Upper lobe of left lung (tissue), 6 donors: ENCODE measurements around the gene OR6J1. TPM values are rescaled to one million over a fixed set of nuclear protein-coding genes. Genes with fewer than 3 reads are reported as not detected.

ENCODE experiments used
- ATAC-seq, 2 donors: fragments of 200-7000 bp; cut with Tn5 transposase; one replicate each; pipeline ENCODE4 v1.9.1; 2022; ENCODE audit warnings: mild to moderate bottlenecking in 2 of 2, moderate library complexity in 2 of 2; ENCODE audit not compliant: low FRiP score in 2 of 2
- DNase-seq, 2 donors: peaks; one replicate each; pipeline ENCODE4 v3.0.0-alpha.2; 2019 to 2020
- H3K27ac ChIP-seq, 4 donors: fragments of 200-600 bp; sonication (generic); one replicate each; pipeline ENCODE4 v1.5.1; 2016 to 2019
- H3K27me3 ChIP-seq, 4 donors: fragments of 200-600 bp; sonication (generic); one replicate each; pipeline ENCODE4 v1.5.1; 2017 to 2019
- H3K36me3 ChIP-seq, 4 donors: fragments of 200-600 bp; sonication (generic); one replicate each; pipeline ENCODE4 v1.5.1; 2016 to 2019
- H3K4me1 ChIP-seq, 4 donors: fragments of 200-600 bp; sonication (generic); one replicate each; pipeline ENCODE4 v1.5.1; 2018 to 2019
- H3K4me3 ChIP-seq, 4 donors: fragments of 200-600 bp; sonication (generic); one replicate each; pipeline ENCODE4 v1.5.1; 2017 to 2019; ENCODE audit warnings: mild to moderate bottlenecking in 2 of 4, moderate library complexity in 1 of 4
- H3K9me3 ChIP-seq, 4 donors: fragments of 200-600 bp; sonication (generic); one replicate each; pipeline ENCODE4 v1.5.1; 2018 to 2019
- EP300 ChIP-seq, 4 donors: sonication (generic); formaldehyde crosslinking; IDR thresholded peaks; one replicate each; pipeline ENCODE4 v1.5.1; 2017; ENCODE audit warnings: antibody characterized with exemption in 4 of 4, control low read depth in 2 of 4
- POLR2A ChIP-seq, 4 donors: fragments of 450-650 bp; IDR thresholded peaks; one replicate each; pipeline ENCODE4 v1.5.1; 2016 to 2017; ENCODE audit warnings: antibody characterized with exemption in 4 of 4, mild to moderate bottlenecking in 2 of 4
- POLR2AphosphoS5 ChIP-seq, 2 donors: sonication (generic); formaldehyde crosslinking; IDR thresholded peaks; one replicate each; pipeline ENCODE4 v1.5.1; 2017; ENCODE audit warnings: antibody characterized with exemption in 2 of 2
- WGBS, 2 donors: methylation state at CpG; one replicate each; pipeline ENCODE4 v1.1.5; 2017 to 2018; 5-methylcytosine and 5-hydroxymethylcytosine counted together
- total RNA-seq, 6 donors: library from RNA; depleted of rRNA in 4 of 6; stranded (reverse); fragments of >200 nt in 4 of 6; gene quantifications; one replicate each; pipeline versions ENCODE4 v1.1.0 to v1.2.1, GENCODE V29; 2016 to 2021
- TF ChIP-seq, protein P1 (sequence below), 6 experiments: fragments of 450-650 bp in 4 of 6; fragments of 200-600 bp in 2 of 6; sonication (generic) in 2 of 6; IDR thresholded peaks; one replicate each; pipeline ENCODE4 v1.5.1; 2016 to 2019; ENCODE audit warnings: antibody characterized with exemption in 6 of 6
- donor health status: DM: no; HTN: no; CAD: no; lungs with moderate emphysema.
- donor health status: DM: no; HTN: yes; CAD: no; lungs with severe emphysema.

The OR6J1 gene
- total RNA-seq, 6 donors from 2014 or later, result 0.30 TPM; not detected in 5

DNA sequence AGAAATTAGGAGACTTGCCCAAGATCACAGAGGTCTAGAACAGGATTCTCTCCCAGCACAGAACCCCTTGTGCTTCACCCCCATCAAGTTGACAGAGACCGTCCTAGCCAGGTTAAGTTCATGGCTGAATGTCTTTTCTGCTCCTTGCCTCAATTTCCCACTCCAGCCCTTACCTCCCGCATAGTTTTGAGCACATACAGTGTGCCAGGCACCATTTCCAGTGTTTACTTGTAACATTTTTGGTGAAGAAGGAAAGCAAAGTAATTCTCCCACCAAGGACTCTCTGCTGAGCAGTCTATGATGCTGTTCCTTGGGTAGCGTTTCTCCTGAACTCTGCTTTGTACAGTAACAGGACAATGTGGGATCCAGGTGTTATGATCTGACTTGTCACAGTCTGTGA is 44.8 kb downstream of the OR6J1 start:
- Histone ChIP-seq H3K4me1 (peaks cover 13 to 20% (median 18%) of the 10 kb centered on the region in 4 donors), H3K4me3 (peak overlapping the region in 3 of 4 donors; percentile 67 to 80 (median 74)), H3K36me3 (peaks cover 16 to 29% (median 26%) of the 10 kb centered on the region in 4 donors), H3K27ac (peak overlapping the region in 3 of 4 donors; percentile 89 to 95 (median 90)), H3K27me3 (no peaks in the 10 kb centered on the region), H3K9me3 (no peaks in the 10 kb centered on the region)
- DNase-seq, result no peak
- no peak for ATAC-seq
- 76 to 80% methylated on average over 3 of the region's 3 CpGs for WGBS, 2 donors
- no peak for TF ChIP-seq POLR2A (IDR thresholded peaks at IDR 0.05)
- TF ChIP-seq EP300 (IDR thresholded peaks at IDR 0.05), result no peak
- TF ChIP-seq, protein P1, sequence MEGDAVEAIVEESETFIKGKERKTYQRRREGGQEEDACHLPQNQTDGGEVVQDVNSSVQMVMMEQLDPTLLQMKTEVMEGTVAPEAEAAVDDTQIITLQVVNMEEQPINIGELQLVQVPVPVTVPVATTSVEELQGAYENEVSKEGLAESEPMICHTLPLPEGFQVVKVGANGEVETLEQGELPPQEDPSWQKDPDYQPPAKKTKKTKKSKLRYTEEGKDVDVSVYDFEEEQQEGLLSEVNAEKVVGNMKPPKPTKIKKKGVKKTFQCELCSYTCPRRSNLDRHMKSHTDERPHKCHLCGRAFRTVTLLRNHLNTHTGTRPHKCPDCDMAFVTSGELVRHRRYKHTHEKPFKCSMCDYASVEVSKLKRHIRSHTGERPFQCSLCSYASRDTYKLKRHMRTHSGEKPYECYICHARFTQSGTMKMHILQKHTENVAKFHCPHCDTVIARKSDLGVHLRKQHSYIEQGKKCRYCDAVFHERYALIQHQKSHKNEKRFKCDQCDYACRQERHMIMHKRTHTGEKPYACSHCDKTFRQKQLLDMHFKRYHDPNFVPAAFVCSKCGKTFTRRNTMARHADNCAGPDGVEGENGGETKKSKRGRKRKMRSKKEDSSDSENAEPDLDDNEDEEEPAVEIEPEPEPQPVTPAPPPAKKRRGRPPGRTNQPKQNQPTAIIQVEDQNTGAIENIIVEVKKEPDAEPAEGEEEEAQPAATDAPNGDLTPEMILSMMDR (IDR thresholded peaks at IDR 0.05), result no peak
- TF ChIP-seq POLR2AphosphoS5 (IDR thresholded peaks at IDR 0.05), result no peak

DNA sequence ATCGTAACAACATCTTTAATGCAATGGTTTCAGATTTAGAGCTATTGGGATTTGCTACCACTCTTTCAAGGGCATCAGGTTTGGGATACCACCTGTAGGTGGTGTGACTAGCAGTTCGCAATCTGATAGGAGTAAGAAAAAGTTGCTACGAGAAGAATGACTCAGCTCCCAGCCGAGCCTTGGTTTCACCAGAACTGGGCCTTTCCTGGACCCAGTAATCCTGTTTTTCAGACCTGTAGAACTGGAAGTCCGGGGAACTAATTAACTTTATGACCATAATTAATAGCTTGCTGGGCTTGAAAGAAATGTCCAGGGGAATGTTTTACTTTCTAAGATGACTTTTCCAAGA is 45.3 kb downstream of the OR6J1 start:
- H3K36me3 ChIP-seq, result peaks cover 11 to 24% (median 23%) of the 10 kb centered on the region in 4 donors
- peak; percentile 79 to 84 for ATAC-seq
- peak in 1 of 2 donors; percentile 77 for DNase-seq
- H3K4me3 ChIP-seq, result peak overlapping the region; percentile 67 to 80 (median 74)
- TF ChIP-seq, protein P1 (IDR thresholded peaks at IDR 0.05), result peak in 2 of 6 experiments; percentile 43 to 44
- TF ChIP-seq EP300 (IDR thresholded peaks at IDR 0.05), result no peak
- WGBS, 2 donors, result 6% methylated on average over 5 of the region's 5 CpGs
- peaks cover 13 to 20% (median 18%) of the 10 kb centered on the region in 4 donors for H3K4me1 ChIP-seq
- H3K27ac ChIP-seq, result peak overlapping the region; percentile 82 to 95 (median 90)
- H3K27me3 ChIP-seq, result no peaks in the 10 kb centered on the region
- no peaks in the 10 kb centered on the region for H3K9me3 ChIP-seq

DNA sequence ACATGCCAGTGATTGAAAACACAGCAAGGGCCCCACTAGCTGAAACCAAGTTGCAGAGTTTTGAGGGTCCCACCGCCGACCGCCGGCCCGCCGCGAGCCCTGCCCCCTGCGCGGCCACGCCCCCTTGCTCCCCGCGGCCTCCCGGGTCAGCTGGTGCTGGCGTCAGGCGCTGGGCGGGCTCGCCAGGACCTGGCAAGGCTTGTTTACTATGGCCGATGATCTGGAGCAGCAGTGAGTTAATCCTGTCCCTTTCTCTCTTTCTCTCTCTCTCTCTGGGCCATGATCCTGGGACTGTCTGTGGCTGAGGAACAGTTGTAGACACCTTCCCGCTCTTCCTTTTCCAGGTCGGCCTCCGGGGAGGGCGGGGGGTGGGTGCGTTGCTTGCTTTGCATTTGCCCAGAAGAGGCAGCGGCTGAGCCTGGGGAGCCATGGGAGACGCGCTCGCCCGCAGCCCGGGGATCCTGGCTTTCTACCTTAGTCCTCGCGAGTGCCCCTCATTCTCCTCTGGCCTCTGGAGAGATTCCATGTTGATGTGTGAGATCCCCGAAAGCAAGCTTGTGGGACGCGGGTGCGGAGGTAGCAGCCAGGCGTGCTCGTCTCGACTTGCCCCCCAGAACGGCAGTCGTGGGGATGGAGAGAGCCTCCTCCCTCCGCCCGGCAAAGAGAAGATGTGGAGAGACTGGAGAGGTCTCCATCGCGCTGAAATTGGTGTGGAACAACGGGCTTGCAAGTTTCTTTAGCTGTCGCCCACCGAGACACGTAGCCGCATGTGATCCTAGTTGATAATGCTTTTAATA is 45.9 kb downstream of the OR6J1 start, which contains the start of gene ABHD4:
Gene ABHD4, plus strand, starts transcription at position 202 of the 797 bp plus-strand sequence. Its CDS starts 7 bp downstream, at position 209.
- WGBS, 2 donors, result 0% methylated on average over 14 to 49 of the region's 49 CpGs
- Histone ChIP-seq H3K27me3 (no peaks in the 10 kb centered on the region), H3K27ac (peak within 1 kb of the TSS; percentile 82 to 95 (median 90)), H3K36me3 (peaks cover 7 to 18% (median 17%) of the 10 kb centered on the region in 4 donors), H3K9me3 (no peaks in the 10 kb centered on the region), H3K4me1 (peaks cover 13 to 20% (median 18%) of the 10 kb centered on the region in 4 donors), H3K4me3 (peak within 1 kb of the TSS; percentile 67 to 80 (median 74))
- TF ChIP-seq EP300 (IDR thresholded peaks at IDR 0.05) (peak in 1 of 4 donors; percentile 34), POLR2A (IDR thresholded peaks at IDR 0.05) (peak in 3 of 4 donors; percentile 61 to 94 (median 92)), POLR2AphosphoS5 (IDR thresholded peaks at IDR 0.05) (peak; percentile 49 to 93)
- TF ChIP-seq, protein P1 (IDR thresholded peaks at IDR 0.05), result peak in 1 of 6 experiments; percentile 14
- ATAC-seq, result peak; percentile 95 to 98
- peak; percentile 89 to 97 for DNase-seq

DNA sequence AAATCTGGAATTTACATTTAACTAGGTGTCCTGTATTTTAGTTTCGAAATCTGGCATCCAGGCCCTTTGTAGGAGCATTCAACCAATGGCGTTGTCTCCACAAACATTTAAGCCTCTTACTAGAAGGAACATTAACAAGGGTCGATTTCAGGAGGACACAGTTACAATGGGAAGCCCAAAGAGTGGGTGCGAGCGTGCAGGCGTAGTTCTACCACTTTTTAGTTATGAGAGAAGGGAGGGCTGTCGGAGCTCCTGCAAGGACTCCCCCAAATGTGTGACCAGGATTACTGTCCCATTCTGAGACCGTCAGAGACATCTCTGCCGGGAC is 46.4 kb downstream of the OR6J1 start:
- DNase-seq, result no peak

More for the DNA sequence above, 46.4 kb downstream of the OR6J1 start:
- 8 to 16% methylated on average over 7 to 9 of the region's 9 CpGs for WGBS, 2 donors
- no peaks in the 10 kb centered on the region for H3K9me3 ChIP-seq
- H3K27me3 ChIP-seq, result no peaks in the 10 kb centered on the region
- H3K4me1 ChIP-seq, result peaks cover 13 to 20% (median 18%) of the 10 kb centered on the region in 4 donors
- peak overlapping the region; percentile 82 to 95 (median 90) for H3K27ac ChIP-seq
- ATAC-seq, result peak in 1 of 2 donors; percentile 36
- TF ChIP-seq POLR2AphosphoS5 (IDR thresholded peaks at IDR 0.05) (no peak), EP300 (IDR thresholded peaks at IDR 0.05) (no peak), POLR2A (IDR thresholded peaks at IDR 0.05) (no peak)
- TF ChIP-seq, protein P1 (IDR thresholded peaks at IDR 0.05), result no peak
- peaks cover 5 to 12% (median 12%) of the 10 kb centered on the region in 4 donors for H3K36me3 ChIP-seq
- H3K4me3 ChIP-seq, result peak overlapping the region; percentile 67 to 80 (median 74)
